ENCODE data around the gene ADRB1.

Gene ADRB1

GRCh38 chr10:114026189-114027040 lies 17.3 kb upstream of the ADRB1 start:
- DNase-seq (ENCODE audit: low spot score), result no peak

GRCh38 chr10:114027041-114027394 lies 16.6 kb upstream of the ADRB1 start:
- DNase-seq (ENCODE audit: low spot score), result no peak

GRCh38 chr10:114027951-114028350 lies 15.7 kb upstream of the ADRB1 start:
- no peak for DNase-seq (ENCODE audit: low spot score)

GRCh38 chr10:114028425-114028824 lies 15.2 kb upstream of the ADRB1 start:
- DNase-seq (ENCODE audit: low spot score), result no peak

- peak; percentile 60 for DNase-seq (ENCODE audit: low spot score)
These were observed 14.0 kb upstream of the ADRB1 start for GRCh38 chr10:114029655-114030054.

- no peak for DNase-seq (ENCODE audit: low spot score)
These were observed 13.5 kb upstream of the ADRB1 start for GRCh38 chr10:114030140-114030539.

- no peak for DNase-seq (ENCODE audit: low spot score)
These were observed 12.3 kb upstream of the ADRB1 start for GRCh38 chr10:114031073-114031972.

GRCh38 chr10:114033566-114033965 lies 10.1 kb upstream of the ADRB1 start:
- no peak for DNase-seq (ENCODE audit: low spot score)

- no peak for DNase-seq (ENCODE audit: low spot score)
These were observed 8.6 kb upstream of the ADRB1 start for GRCh38 chr10:114034923-114035645.

GRCh38 chr10:114035791-114036190 lies 7.9 kb upstream of the ADRB1 start:
- DNase-seq (ENCODE audit: low spot score), result no peak

- no peak for DNase-seq (ENCODE audit: low spot score)
These were observed 4.8 kb upstream of the ADRB1 start for GRCh38 chr10:114038819-114039218.

- DNase-seq (ENCODE audit: low spot score), result no peak
These were observed 2.5 kb upstream of the ADRB1 start for GRCh38 chr10:114041166-114041565.

- peak; percentile 80 for DNase-seq (ENCODE audit: low spot score)
These were observed 653 bp upstream of the ADRB1 start for GRCh38 chr10:114042895-114043531.

- DNase-seq (ENCODE audit: low spot score), result no peak
These were observed 825 bp downstream of the ADRB1 start for GRCh38 chr10:114044247-114045135.

GRCh38 chr10:114045136-114046086 lies 1.7 kb downstream of the ADRB1 start:
- DNase-seq (ENCODE audit: low spot score), result no peak

- DNase-seq (ENCODE audit: low spot score), result no peak
These were observed 2.4 kb downstream of the ADRB1 start for GRCh38 chr10:114046087-114046458.

GRCh38 chr10:114048472-114048871 lies 4.8 kb downstream of the ADRB1 start:
- DNase-seq (ENCODE audit: low spot score), result no peak

- no peak for DNase-seq (ENCODE audit: low spot score)
These were observed 8.0 kb downstream of the ADRB1 start for GRCh38 chr10:114051714-114052113.

GRCh38 chr10:114052255-114052654 lies 8.6 kb downstream of the ADRB1 start:
- no peak for DNase-seq (ENCODE audit: low spot score)

GRCh38 chr10:114053946-114054345 lies 10.3 kb downstream of the ADRB1 start:
- no peak for DNase-seq (ENCODE audit: low spot score)
